HPDE6-E6E7 (cell line): ENCODE measurements around the gene B3GAT1.
"Not testable (repeated sequence)": the region's sequence is repeated elsewhere in the genome, so short reads cannot be mapped to it uniquely, and the experiment has no call there.

Experiments used
- DNase-seq: peaks from one replicate; pipeline ENCODE4 v3.0.0; 2011; ENCODE audit warnings: missing footprints; ENCODE audit errors: extremely low spot score

Gene B3GAT1, protein sequence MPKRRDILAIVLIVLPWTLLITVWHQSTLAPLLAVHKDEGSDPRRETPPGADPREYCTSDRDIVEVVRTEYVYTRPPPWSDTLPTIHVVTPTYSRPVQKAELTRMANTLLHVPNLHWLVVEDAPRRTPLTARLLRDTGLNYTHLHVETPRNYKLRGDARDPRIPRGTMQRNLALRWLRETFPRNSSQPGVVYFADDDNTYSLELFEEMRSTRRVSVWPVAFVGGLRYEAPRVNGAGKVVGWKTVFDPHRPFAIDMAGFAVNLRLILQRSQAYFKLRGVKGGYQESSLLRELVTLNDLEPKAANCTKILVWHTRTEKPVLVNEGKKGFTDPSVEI

DNA sequence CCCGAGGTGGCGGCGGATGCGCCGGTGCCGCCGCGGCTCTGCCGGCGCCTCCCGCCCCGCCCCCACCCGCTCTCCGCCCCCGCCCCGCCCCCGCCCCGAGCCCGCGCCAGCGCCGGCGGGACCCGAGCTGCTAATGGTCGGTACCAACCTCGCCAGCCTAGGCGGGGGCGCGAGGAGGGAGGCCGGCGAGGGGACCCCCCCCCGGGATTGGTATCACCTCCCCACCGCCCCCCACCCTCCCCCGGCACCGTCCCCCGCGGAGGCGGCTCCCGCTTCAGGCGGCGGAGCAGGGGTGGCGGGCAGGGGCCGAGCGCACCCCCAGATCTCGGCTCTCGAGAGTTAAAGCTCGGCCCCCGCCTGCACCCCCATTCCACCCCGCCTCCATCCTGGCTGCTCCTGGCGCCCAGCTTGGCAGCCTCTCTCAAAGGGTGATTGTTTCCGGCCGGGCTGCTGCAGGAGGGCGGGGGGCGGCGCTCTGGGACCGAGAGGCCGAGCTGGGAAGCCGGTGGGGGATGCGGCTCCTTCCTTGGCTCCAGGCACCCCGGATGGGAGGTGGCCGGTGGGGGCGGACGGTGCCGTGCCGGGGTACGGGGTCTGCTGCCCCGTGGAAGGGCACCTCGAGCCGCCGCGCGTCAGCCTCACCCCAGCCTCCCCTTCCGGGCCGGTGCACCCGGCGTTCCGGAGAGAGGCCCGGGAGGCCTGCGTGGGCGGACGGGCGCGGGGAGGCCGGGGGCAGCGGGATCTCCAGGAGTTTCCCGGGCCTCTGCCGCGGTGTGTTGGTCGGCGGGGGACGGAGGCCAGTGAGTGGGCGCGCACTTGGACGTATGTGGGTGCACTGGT is at the start of gene B3GAT1:
TSS of gene B3GAT1 (minus strand) at position 40 of the 840 bp plus-strand sequence. CDS start 24,583 bp downstream, outside the sequence.
- no peak for DNase-seq

DNA sequence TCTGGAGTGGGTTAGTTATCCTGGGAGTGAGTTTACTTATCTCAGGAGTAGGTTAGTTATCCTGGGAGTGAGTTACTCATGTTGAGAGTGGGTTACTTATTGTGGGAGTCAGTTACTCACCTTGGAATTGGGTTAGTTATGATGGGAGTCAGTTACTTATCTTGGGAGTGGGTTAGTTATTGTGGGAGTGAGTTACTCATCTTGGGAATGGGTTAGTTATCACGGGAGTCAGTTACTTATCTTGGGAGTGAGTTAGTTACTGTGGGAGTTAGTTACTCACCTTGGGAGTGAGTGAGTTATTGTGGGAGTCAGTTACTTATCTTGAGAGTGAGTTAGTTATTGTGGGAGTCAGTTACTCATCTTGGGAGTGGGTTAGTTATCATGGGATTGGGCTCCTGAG is 49.6 kb upstream of the B3GAT1 start:
- no peak for DNase-seq

DNA sequence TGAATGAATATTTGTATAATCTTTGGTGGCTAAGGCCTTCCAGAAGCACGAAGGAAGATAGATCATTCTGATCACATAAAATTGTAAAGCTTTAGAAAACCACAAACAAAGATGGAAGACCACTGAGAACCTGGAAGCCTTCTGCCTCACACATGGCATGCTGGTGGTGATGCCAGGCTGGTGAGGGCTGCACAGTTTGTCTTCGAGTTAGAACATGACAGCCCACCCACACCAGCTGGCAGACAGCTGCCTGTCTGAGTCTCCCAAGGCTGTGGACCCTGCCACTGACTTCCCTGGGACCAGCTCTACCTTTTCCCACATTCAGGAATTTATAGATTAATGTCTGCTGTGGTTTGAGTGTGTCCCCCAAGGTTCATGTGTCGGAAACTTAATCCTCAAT is 48.8 kb upstream of the B3GAT1 start:
- no peak for DNase-seq

DNA sequence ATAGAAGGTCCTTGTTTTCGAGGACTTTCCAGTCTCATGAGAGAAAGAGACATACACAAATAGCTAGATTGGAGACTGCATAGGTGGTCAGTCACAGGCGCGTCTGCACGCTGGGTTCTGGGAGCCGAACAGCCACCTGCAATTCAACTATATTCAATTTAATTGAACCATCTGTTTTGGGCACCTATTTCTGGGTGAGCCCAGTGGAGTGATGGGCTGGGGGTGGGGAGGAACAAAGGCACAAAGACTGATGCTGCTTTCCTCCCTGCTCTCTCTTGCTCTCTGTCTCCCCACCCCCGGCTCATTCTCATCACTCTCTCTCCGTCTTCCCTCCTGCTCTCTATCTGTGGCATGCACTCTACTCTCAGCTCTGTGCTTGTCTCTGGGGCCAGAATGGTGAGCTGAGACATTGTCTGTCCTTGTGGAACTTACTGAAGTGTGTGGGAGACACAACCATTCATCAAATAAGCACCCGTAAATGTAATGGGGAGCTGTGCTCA is 48.1 kb upstream of the B3GAT1 start:
- no peak for DNase-seq

DNA sequence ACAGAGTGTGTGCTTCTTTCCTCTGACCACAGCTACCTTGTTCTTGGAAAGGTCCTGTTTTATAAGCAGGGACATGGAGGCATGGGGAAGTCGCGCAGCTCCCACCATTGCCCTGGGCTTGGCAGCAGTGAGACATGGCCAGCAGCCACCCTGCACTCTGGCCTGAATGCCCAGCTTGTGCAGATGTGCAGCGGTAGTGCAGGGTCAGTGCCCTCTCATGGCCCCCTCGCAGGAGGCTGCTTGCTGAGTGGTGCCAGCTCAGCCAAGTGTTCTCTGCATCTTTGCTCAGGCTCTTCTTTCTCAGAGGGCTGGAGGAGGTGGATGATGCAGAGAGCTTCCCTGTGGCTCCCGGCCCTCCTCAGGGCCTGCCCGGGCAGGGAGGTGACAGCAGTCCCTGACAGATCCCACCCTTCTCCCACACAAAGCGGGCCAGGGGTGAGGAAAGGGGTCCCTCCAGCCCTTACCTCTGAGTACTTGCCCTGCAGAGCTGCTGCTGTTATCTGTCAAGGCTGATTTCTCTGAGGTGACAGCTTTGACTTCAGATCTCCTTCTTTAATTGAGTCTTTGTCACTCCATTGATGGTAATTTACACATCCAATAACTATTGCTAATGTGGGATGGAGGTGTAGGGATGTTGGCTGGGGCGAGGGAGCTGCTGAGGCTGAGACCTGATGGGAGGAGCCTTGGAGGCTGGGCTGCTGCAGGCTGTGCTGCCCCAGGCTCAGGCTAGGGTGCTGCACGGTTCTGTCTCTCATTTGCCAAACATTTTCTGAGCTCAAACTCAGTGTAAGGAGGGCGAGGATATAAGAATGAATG is 47.4 kb upstream of the B3GAT1 start:
- DNase-seq: no peak

DNA sequence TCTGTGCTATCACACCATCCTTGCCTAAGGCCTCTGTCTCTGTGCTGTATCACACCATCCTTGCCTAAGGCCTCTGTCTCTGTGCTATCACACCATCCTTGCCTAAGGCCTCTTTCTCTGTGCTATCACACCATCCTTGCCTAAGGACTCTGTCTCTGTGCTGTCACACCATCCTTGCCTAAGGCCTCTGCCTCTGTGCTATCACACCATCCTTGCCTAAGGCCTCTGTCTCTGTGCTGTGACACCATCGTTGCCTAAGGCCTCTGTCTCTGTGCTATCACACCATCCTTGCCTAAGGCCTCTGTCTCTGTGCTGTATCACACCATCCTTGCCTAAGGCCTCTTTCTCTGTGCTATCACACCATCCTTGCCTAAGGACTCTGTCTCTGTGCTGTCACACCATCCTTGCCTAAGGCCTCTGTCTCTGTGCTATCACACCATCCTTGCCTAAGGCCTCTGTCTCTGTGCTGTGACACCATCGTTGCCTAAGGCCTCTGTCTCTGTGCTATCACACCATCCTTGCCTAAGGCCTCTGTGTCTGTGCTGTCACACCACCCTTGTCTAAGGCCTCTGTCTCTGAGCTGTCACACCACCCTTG is 45.5 kb upstream of the B3GAT1 start:
- not testable (repeated sequence) for DNase-seq

DNA sequence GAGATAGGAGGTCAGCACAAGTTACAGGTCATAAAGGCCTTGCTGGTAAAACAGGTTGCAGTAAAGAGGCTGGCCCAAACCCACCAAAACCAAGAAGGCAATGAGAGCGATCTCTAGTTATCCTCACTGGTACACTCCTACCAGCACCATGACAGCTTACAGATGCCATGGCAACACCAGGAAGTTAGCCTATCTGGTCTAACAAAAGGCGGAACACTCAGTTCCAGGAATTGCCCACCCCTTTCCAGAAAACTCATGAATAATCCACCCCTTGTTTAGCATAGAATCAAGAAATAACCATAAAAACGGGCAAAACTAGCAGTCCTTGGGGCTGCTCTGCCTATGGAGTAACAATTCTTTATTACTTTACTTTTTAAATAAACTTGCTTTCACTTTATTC is 43.5 kb upstream of the B3GAT1 start:
- DNase-seq: no peak

DNA sequence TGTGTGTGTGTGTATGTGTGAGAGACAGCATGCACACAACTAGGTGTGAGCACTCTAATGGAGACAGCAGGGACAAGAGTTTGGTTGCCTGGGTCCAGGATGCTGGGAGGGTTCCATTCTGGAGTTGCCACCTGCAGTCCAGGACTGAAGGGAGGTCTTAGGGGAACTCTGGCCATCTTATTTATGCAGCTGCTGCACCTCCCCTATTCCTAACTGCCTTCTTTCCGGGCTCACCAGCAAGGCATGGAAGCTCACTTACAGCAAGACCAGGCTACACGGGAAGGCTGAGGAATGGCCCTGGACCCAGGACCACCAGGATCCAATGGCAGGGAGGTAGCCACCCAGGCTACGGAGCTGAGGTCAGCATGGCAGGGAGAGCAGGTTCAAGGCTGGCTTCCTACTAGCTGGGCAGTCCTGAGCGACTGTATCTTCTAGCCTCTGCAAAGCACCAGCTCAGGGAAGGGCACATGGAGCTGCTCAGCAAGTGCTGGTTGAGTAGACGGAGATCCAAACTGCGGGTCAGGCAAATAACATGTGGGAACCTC is 42.2 kb upstream of the B3GAT1 start:
- no peak for DNase-seq

DNA sequence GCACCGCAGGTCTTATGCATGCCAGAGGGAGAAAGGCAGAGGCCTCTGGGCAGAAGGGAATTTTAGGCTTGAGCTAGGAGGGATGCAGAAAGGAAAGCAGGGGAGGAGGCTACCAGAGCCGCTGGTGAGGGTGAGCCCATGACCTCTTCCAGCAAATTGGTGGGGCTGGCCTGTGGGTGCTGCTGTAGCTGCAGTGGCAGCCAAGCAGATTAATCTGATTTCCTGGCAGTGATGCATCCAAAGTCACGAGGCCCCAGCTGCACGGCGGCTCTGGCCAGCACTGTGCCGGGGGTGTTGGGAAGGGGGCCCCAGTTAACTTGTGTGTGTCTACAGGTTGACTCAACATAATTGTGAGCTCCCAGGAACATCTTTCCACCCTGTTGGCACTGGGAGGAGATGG is 41.4 kb upstream of the B3GAT1 start:
- no peak for DNase-seq

DNA sequence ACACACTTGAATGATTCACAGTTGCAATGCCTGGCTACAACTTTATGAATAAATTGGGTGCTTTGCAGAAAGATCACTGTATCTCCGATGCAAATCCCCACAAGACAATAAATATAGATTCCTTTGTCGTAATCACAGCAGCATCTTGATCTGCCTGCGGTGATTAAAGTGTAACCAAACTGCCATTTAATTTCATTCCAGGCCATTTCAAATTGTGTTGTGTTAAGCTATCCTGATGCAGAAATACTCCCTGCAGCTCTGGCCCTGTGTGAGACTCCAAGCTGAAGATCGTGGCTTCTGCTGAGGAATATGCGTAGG is 40.8 kb upstream of the B3GAT1 start:
- no peak for DNase-seq

DNA sequence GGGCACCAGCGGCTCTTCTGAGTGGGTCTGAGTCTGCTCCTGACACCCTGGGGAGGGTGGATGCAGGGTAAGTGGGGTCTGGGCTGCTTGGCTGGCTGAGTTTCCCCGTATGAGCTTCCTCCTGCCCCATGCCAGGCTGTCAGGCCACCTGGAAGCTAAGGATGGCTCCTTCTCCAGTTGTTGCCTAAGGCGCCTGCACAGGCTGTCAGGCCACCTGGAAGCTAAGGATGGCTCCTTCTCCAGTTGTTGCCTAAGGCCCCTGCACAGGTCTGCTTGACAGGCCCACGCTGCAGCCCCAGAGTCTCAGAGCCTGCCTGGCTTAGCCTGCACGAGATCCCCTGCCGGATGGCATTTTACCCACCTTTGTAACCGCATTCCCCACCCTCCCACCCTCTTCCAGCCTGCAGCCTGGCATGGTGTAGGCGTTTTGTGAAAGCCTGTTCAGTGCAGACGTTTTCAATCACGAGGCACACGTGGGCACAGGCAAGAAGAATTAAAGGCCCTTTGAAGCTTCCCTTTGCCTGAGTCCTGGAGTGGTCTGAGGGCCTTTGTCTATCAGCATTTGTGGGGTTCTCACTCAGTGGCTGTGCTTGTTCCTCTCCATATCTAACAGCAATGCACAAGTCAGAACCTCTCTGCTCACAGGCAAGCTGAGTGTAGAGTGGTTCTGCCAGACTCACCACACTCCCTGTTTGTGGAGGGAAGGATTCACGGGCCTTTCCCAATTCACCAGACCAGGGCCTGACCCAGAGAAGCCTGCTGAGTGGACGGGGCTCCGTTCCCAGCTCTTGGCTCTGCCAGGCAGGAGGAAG is 40.2 kb upstream of the B3GAT1 start:
- DNase-seq: no peak

DNA sequence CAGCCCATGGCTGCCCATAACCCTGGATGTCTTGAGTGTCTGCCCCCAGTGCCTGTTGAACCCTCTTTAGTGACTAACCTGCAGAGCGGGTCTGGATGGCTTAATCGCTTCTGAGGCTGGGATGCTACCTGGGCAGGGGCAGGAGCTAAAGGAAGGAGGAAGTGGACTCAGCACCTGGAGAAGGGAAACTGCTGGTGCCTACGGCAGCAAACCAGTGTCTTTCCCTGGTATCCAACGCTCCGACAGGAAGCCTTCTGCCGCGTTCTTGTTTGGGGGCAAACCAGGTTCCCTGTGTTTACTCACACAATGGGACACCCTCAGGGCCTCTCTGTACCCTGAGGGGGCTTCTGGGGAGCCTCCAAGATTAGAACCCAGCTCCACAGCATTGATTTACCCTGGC is 38.1 kb upstream of the B3GAT1 start:
- DNase-seq: no peak

DNA sequence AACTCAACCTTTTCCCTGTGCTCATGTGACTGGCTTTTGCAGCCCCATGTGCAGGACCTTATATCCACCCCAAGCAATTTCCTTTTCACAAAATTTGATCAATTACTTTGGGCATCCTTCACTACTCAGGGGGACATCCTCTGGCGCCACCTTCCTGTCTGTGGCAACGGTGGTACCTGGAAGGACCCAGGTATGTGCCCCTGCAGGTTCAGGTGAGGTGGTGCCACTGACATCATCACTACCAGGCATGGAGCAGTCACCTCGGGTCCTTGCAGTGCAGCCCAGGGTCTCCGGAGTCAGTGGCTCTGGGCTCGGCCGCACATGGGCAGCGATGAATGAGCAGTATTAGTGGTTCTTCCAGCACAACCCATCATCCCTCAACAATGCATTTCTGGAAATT is 37.7 kb upstream of the B3GAT1 start:
- no peak for DNase-seq

DNA sequence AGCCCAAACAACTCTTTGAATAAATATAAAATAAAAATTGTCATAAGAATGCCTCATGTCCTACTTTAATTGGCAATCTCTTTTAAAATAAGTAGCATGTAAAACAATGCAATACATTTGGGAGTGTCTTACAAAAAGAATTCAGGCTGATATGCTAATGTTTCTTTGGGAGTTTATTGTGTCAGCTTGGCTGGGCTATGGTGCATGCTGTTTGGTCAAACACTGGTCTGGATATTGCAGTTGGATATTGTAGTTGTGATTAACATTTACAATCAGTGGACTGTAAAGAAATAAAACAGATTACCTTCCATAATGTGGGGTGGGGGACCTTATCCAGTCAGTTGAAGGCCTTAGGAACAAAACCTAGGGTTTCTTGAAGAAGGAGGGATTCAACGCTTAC is 37.0 kb upstream of the B3GAT1 start:
- no peak for DNase-seq

DNA sequence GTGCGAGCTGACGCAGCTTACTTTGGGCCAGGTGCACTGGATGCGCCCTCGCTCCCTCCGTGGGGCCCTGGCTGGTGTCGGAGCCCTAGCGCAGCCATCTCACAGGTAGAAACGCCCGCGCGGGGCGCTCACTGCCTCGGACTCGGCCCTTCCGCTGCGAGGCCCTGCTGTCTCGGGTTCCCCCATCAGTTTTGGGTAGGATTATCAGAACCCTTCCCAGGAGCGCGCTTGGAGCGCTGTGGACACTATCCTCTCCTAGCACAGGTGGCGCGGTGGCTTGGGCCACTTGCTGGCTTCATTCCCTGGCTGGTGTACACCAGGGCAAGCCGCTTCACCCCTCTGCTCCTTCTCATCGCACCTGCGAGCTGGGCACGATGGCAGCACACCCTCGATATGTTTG is 35.7 kb upstream of the B3GAT1 start:
- DNase-seq: no peak

DNA sequence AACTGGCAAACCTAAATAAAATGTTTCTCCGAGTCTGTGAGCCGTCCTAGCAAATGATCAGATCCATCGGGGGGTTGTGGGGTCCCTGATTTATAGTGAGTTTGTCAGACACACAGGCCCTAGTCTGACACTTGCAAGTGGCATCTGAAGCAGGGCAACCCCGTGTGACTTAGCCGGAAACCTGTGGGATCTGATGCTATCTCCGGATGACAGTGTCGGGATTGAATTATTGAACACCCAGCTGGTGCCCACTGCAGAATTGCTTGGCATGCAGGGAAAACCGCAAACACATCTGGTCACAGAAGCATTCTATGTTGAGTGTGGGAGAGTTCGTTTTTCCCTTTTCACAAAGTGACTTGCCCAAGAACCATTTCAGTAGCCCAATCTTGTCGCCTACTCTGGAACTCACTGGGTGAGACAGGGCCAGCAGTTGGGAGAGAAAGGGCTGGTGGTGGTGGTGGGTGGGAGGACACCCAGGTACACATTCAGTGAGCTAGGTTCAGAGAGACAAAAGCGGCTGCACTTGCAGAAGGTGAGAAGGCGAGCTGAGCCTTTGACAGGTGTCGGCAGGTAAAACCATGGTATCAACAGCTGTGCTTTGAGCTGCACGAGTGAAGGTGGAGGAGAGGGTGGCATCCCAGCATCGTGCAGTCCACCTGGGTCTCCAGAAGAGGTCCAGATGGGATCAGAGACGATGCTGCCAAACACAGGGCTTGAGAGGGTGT is 33.7 kb upstream of the B3GAT1 start:
- no peak for DNase-seq

DNA sequence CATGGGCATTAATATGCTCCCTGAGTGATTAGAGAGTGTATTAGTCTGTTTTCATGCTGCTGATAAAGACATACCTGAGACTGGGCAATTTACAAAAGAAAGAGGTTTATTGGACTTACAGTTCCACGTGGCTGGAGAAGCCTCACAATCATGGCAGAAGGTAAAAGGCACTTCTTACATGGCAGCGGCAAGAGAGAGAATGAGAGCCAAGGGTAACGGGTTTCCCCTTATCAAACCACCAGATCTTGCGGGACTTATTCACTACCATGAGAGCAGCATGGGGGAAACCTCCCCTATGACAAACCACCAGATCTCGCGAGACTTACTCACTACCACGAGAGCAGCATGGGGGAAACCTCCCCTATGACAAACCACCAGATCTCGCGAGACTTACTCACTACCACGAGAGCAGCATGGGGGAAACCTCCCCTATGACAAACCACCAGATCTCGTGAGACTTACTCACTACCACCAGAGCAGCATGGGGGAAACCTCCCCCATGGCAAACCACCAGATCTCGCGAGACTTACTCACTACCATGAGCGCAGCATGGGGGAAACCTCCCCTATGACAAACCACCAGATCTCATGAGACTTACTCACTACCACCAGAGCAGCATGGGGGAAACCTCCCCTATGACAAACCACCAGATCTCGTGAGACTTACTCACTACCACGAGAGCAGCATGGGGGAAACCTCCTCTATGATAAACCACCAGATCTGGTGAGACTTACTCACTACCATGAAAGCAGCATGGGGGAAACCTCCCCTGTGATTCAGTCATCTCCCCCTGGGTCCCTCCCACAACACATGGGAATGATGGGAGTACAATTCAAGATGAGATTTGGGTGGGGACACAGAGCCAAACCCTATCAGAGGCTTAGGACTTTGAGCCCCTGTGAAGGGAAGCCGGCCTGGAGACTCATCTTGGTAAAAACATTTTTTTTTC is 32.4 kb upstream of the B3GAT1 start:
- not testable (repeated sequence) for DNase-seq

DNA sequence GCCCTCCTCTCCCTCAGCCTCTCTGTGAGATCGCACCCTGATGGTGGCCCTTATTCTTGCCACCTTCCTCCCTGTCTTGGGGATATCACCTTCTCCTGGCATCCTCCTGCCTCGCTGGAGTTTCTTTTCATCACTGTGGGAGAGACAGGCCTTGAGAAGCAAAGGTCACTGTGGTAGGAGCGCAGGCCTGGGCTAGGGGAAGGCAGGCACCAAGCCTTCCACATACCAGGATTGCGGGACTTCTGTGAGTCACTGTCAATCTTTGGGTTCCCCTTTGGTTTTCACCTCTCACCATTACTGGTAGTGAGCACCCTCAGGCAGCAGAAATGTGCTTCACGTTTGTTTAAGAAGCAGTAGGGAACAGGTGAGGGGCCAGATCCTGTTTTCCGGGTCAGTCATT is 31.2 kb upstream of the B3GAT1 start:
- no peak for DNase-seq

DNA sequence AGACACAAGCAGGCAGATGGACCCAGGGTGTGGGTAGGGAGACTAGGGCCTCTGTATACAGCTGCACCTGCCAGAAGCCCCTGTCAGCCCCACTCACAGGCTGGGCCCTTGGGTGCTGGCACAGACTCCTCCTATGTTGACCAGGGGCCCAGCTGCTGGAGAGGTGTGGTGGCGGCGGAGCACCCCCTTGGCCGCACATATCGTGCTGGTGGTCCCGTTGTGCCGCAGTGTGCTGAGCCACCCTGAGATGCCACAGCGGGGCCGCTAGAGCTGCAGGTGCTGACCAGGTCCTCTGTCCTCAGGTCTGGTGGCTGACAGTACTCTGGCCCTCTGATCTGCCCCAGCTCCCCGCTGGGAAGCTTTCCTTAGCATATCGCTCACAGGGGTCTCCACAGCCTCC is 30.2 kb upstream of the B3GAT1 start:
- DNase-seq: no peak
